ENCODE results near the gene TGFA. TPM values are rescaled to one million over a fixed set of nuclear protein-coding genes. Genes with fewer than 3 reads are reported as not detected.

TGFA gene
- total RNA-seq, 2 experiments from 2014 or later = 0.47 to 0.88 TPM

- POLR2A ChIA-PET = no interaction called here
- ATAC-seq (ENCODE audit: poor library complexity) = no peak
- intact Hi-C loops (cut with DNase I, micrococcal nuclease) = no loop called here
These were observed 51.9 kb downstream of the TGFA start for GRCh38 chr2:70501728-70502127.

GRCh38 chr2:70501215-70501614 is 52.4 kb downstream of the TGFA start:
- ChIA-PET CTCF (no interaction called here), POLR2A (no interaction called here)
- ATAC-seq (ENCODE audit: poor library complexity) (no peak), DNase-seq (no peak)
- Mint-ChIP-seq H3K4me1 (ENCODE audit: low read depth) (peaks cover 5% of the 10 kb centered on the region), H3K4me3 (no peak overlapping the region), H3K27me3 (no peaks in the 10 kb centered on the region), H3K9me3 (no peaks in the 10 kb centered on the region), H3K27ac (no peak overlapping the region), H3K36me3 (ENCODE audit: low read depth) (no peaks in the 10 kb centered on the region)
- Histone ChIP-seq H3K4me1 (ENCODE audit: insufficient read depth, low read length) (no peaks in the 10 kb centered on the region), H3K27me3 (ENCODE audit: control insufficient read depth in 1 of 2, insufficient read depth in 2 of 2, low read length in 2 of 2) (no peaks in the 10 kb centered on the region), H3K36me3 (ENCODE audit: insufficient read depth, low read length) (no peaks in the 10 kb centered on the region), H3K9me3 (ENCODE audit: control insufficient read depth in 1 of 2, insufficient read depth in 1 of 2, low read length in 2 of 2) (no peaks in the 10 kb centered on the region), H3K27ac (ENCODE audit: low read depth in 1 of 2, low read length in 2 of 2) (no peak overlapping the region), H3K4me3 (ENCODE audit: low read length) (no peak overlapping the region)
- TF ChIP-seq, protein P1, sequence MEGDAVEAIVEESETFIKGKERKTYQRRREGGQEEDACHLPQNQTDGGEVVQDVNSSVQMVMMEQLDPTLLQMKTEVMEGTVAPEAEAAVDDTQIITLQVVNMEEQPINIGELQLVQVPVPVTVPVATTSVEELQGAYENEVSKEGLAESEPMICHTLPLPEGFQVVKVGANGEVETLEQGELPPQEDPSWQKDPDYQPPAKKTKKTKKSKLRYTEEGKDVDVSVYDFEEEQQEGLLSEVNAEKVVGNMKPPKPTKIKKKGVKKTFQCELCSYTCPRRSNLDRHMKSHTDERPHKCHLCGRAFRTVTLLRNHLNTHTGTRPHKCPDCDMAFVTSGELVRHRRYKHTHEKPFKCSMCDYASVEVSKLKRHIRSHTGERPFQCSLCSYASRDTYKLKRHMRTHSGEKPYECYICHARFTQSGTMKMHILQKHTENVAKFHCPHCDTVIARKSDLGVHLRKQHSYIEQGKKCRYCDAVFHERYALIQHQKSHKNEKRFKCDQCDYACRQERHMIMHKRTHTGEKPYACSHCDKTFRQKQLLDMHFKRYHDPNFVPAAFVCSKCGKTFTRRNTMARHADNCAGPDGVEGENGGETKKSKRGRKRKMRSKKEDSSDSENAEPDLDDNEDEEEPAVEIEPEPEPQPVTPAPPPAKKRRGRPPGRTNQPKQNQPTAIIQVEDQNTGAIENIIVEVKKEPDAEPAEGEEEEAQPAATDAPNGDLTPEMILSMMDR (IDR thresholded peaks at IDR 0.05) = no peak
- intact Hi-C loops (cut with DNase I, micrococcal nuclease) = no loop called here

More at GRCh38 chr2:70501728-70502127, 51.9 kb downstream of the TGFA start:
- no peak overlapping the region for H3K4me3 ChIP-seq (ENCODE audit: low read length)
- no peaks in the 10 kb centered on the region for H3K4me1 ChIP-seq (ENCODE audit: insufficient read depth, low read length)
- no peak overlapping the region for H3K27ac ChIP-seq (ENCODE audit: low read depth in 1 of 2, low read length in 2 of 2)
- Mint-ChIP-seq H3K27me3 (no peaks in the 10 kb centered on the region), H3K27ac (no peak overlapping the region), H3K4me1 (ENCODE audit: low read depth) (peaks cover 5% of the 10 kb centered on the region), H3K9me3 (no peaks in the 10 kb centered on the region), H3K36me3 (ENCODE audit: low read depth) (no peaks in the 10 kb centered on the region), H3K4me3 (no peak overlapping the region)
- CTCF ChIA-PET = no interaction called here
- H3K9me3 ChIP-seq (ENCODE audit: control insufficient read depth in 1 of 2, insufficient read depth in 1 of 2, low read length in 2 of 2) = no peaks in the 10 kb centered on the region
- H3K36me3 ChIP-seq (ENCODE audit: insufficient read depth, low read length) = no peaks in the 10 kb centered on the region
- no peaks in the 10 kb centered on the region for H3K27me3 ChIP-seq (ENCODE audit: control insufficient read depth in 1 of 2, insufficient read depth in 2 of 2, low read length in 2 of 2)
- TF ChIP-seq, protein P1 (IDR thresholded peaks at IDR 0.05) = no peak
- no peak for DNase-seq

- H3K9me3 ChIP-seq (ENCODE audit: control insufficient read depth in 1 of 2, insufficient read depth in 1 of 2, low read length in 2 of 2) = no peaks in the 10 kb centered on the region
- no peak overlapping the region for H3K4me3 ChIP-seq (ENCODE audit: low read length)
- TF ChIP-seq, protein P1 (IDR thresholded peaks at IDR 0.05) = no peak
- H3K36me3 ChIP-seq (ENCODE audit: insufficient read depth, low read length) = no peaks in the 10 kb centered on the region
- intact Hi-C loops (cut with DNase I, micrococcal nuclease) = no loop called here
- H3K4me1 ChIP-seq (ENCODE audit: insufficient read depth, low read length) = no peaks in the 10 kb centered on the region
- DNase-seq (no peak), ATAC-seq (ENCODE audit: poor library complexity) (no peak)
- no peaks in the 10 kb centered on the region for H3K27me3 ChIP-seq (ENCODE audit: control insufficient read depth in 1 of 2, insufficient read depth in 2 of 2, low read length in 2 of 2)
- Mint-ChIP-seq H3K4me1 (ENCODE audit: low read depth) (peaks cover 5% of the 10 kb centered on the region), H3K36me3 (ENCODE audit: low read depth) (no peaks in the 10 kb centered on the region), H3K27me3 (no peaks in the 10 kb centered on the region), H3K27ac (no peak overlapping the region), H3K4me3 (no peak overlapping the region), H3K9me3 (no peaks in the 10 kb centered on the region)
- H3K27ac ChIP-seq (ENCODE audit: low read depth in 1 of 2, low read length in 2 of 2) = no peak overlapping the region
- ChIA-PET POLR2A (no interaction called here), CTCF (no interaction called here)
These were observed 54.4 kb downstream of the TGFA start for GRCh38 chr2:70499253-70499652.
